GM12864 (cell line): Measurements from ENCODE around the gene GLYAT.
"Not testable (repeated sequence)": the region's sequence is repeated elsewhere in the genome, so short reads cannot be mapped to it uniquely, and the experiment has no call there.

Source experiments
- DNase-seq: peaks from one replicate; pipeline ENCODE4 v3.0.0-alpha.2; 2011; ENCODE audit warnings: low read depth
- H3K4me3 ChIP-seq: 2 replicates; pipeline ENCODE4 v1.5.1; 2011; ENCODE audit warnings: mild to moderate bottlenecking, low read depth, low read length, control low read depth
- CTCF ChIP-seq: IDR thresholded peaks from 2 replicates; pipeline ENCODE4 v1.5.1; 2011; ENCODE audit warnings: low read depth, mild to moderate bottlenecking, moderate library complexity, low read length, control low read depth, inconsistent platforms; ENCODE audit errors: missing control alignments

The GLYAT gene

GRCh38 chr11:58707767-58708166 lies 24.0 kb downstream of the GLYAT start:
- DNase-seq: no peak
- no peak overlapping the region for H3K4me3 ChIP-seq
- no peak for TF ChIP-seq CTCF

GRCh38 chr11:58696825-58697224 lies 34.9 kb downstream of the GLYAT start:
- DNase-seq, H3K4me3 ChIP-seq: not testable (repeated sequence)

- DNase-seq: no peak
- no peak for TF ChIP-seq CTCF
- no peak overlapping the region for H3K4me3 ChIP-seq
Measured at GRCh38 chr11:58693026-58693425, 38.7 kb downstream of the GLYAT start.

GRCh38 chr11:58691675-58692074 lies 40.1 kb downstream of the GLYAT start:
- no peak overlapping the region for H3K4me3 ChIP-seq
- no peak for DNase-seq
- TF ChIP-seq CTCF: no peak

GRCh38 chr11:58688789-58689503 lies 42.8 kb downstream of the GLYAT start:
- no peak for TF ChIP-seq CTCF
- DNase-seq: no peak
- no peak overlapping the region for H3K4me3 ChIP-seq

GRCh38 chr11:58685973-58686722 lies 45.6 kb downstream of the GLYAT start:
- TF ChIP-seq CTCF: no peak

GRCh38 chr11:58682660-58683059 lies 49.1 kb downstream of the GLYAT start:
- DNase-seq, H3K4me3 ChIP-seq: not testable (repeated sequence)

More at GRCh38 chr11:58685973-58686722, 45.6 kb downstream of the GLYAT start:
- no peak overlapping the region; the same call in 1 of the 2 replicates for H3K4me3 ChIP-seq
- no peak for DNase-seq

- H3K4me3 ChIP-seq, DNase-seq: not testable (repeated sequence)
Measured at GRCh38 chr11:58677536-58677935, 54.2 kb downstream of the GLYAT start.
